Ishikawa (cell line): ENCODE data around the gene AICDA.

Experiments
- CEBPB ChIP-seq: IDR thresholded peaks from 2 replicates; pipeline ENCODE4 v1.6.1; 2012
- CREB1 ChIP-seq: IDR thresholded peaks from 2 replicates; pipeline ENCODE4 v1.6.1; 2012; ENCODE audit warnings: low read depth
- RAD21 ChIP-seq: IDR thresholded peaks from 2 replicates; pipeline ENCODE4 v1.6.1; 2012; ENCODE audit warnings: low read depth

GRCh38 chr12:8630131-8630530, 17.5 kb upstream of the AICDA start:
- TF ChIP-seq RAD21 (no peak), CEBPB (no peak), CREB1 (no peak)
